ENCODE measurements around the gene TGFBR2. TPM values are rescaled to one million over a fixed set of nuclear protein-coding genes. Genes with fewer than 3 reads are reported as not detected.

The TGFBR2 gene
- total and polyA plus RNA-seq, 2 experiments from 2014 or later = 42.2 to 52.8 TPM

DNA sequence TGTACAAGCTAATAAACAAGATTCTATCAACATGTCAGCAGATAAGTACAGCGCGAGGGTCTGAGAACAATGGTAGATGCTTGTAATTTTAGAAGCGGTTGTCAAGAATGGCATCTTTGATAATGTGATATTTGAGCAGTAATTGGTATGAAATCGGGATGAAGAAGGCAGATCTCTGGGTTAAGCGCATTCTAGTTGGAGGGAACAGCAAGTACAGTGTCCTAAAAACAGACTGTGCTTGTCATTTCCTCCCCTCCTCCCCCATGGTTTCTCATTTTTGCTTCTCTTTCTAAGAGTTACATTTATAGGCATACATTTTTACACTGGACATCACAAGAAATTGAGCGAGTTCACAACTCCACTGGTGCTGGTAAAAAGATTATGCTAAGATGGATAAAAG, 23.3 kb downstream of the TGFBR2 start:
- Histone ChIP-seq H2AFZ (no peak overlapping the region), H3K27ac (no peak overlapping the region), H3K4me2 (no peak overlapping the region), H3K27me3 (no peaks in the 10 kb centered on the region), H3K79me2 (peaks cover 74% of the 10 kb centered on the region), H3K4me1 (ENCODE audit: insufficient read depth) (peaks cover 17% of the 10 kb centered on the region), H3K4me3 (no peak overlapping the region), H3K9me2 (replicated peaks; ENCODE audit: insufficient read depth) (no peaks in the 10 kb centered on the region), H3K36me3 (replicated peaks; ENCODE audit: insufficient read depth, low read depth) (no peaks in the 10 kb centered on the region), H4K20me1 (ENCODE audit: insufficient read depth, poor library complexity, severe bottlenecking) (no peaks in the 10 kb centered on the region), H3K9me3 (ENCODE audit: low read depth) (no peaks in the 10 kb centered on the region)
- WGBS (ENCODE audit: low lambda C conversion rate, missing lambda C conversion rate) = 97% methylated on average over 6 of the region's 6 CpGs
- no peak for DNase-seq (ENCODE audit: low spot score)
- TF ChIP-seq CTCF (IDR thresholded peaks at IDR 0.05; ENCODE audit: poor library complexity) = no peak
- no peak for TF ChIP-seq EZH2phosphoT487 (IDR thresholded peaks at IDR 0.05; ENCODE audit: low read depth, severe bottlenecking, unreplicated experiment)
- no peak for TF ChIP-seq EZH2 (IDR thresholded peaks at IDR 0.05; ENCODE audit: borderline replicate concordance)

DNA sequence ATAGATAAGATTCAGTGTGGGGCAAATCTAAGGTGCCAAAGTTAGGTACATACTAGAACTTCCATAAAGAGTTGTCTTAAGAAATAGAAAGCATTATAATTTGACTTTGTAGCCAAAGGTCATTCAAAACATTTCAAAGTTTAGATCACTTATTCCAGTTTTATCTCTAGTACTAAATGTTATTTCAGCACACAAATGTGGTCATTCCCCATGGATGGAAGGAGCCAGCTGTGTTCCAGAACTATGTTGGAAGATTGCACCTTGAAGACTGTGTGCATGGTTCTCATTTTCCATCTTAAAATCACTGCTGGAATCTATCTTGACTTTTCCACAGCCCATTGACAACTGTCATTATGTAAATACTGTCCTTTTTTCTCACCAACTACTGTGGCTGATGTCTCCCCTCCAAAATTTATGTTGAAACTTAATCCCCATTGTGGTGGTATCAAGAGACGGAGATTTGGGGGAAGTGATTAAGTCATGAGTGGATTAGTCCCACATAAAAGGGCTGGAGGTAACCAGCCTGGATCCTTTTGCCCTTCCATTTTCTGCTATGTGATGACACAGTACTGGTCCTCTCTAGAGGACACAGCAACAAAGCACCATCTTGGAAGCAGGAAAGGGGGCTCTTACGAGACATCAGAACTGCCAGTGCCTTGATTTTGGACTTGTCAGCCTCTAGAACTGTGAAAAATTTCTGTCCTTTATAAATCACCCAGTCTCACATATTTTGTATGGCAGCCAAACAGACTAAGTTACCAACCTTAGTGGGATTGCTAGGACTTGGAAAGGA, 24.0 kb downstream of the TGFBR2 start:
- Histone ChIP-seq H3K79me2 (peaks cover 77% of the 10 kb centered on the region), H3K4me2 (no peak overlapping the region), H3K36me3 (replicated peaks; ENCODE audit: insufficient read depth, low read depth) (no peaks in the 10 kb centered on the region), H3K4me3 (no peak overlapping the region), H3K9me3 (ENCODE audit: low read depth) (no peaks in the 10 kb centered on the region), H4K20me1 (ENCODE audit: insufficient read depth, poor library complexity, severe bottlenecking) (no peaks in the 10 kb centered on the region), H3K27ac (no peak overlapping the region), H3K9me2 (replicated peaks; ENCODE audit: insufficient read depth) (no peaks in the 10 kb centered on the region), H3K4me1 (ENCODE audit: insufficient read depth) (peaks cover 19% of the 10 kb centered on the region), H2AFZ (no peak overlapping the region), H3K27me3 (no peaks in the 10 kb centered on the region)
- 96% methylated on average over 2 of the region's 2 CpGs for WGBS (ENCODE audit: low lambda C conversion rate, missing lambda C conversion rate)
- TF ChIP-seq EZH2phosphoT487 (IDR thresholded peaks at IDR 0.05; ENCODE audit: low read depth, severe bottlenecking, unreplicated experiment) = no peak
- no peak for DNase-seq (ENCODE audit: low spot score)

DNA sequence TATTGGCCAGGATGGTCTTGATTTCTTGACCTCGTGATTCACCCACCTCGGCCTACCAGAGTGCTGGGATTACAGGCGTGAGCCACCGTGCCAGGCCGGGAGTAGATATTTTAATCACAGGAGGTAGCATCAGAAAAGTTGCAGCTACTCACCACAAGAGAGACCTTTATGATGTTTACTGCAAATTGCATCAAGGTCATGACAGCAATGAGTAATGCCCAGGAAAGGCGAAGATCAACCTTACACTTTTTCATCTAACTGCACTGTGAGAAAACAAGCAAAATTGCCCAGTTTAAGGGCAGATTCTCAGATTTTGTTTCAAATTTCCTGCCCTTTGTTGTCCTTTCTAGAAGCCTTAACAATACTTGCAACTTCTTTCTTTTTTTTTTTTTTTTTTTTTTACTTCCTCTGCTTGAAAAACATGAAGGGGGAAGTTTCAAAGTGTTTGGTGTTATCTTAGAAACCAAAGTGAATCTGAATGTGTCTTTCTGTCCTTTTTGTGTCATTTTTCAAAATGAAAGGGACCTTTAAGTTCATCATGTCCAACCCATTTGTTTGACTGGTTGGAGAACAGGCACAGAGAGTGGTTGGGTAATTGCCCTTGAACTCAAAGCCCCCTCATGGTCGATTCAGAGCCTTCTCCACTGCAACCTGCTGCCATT, 25.0 kb downstream of the TGFBR2 start:
- H3K9me2 ChIP-seq (replicated peaks; ENCODE audit: insufficient read depth) = no peaks in the 10 kb centered on the region
- no peak overlapping the region for H3K4me2 ChIP-seq
- no peaks in the 10 kb centered on the region for H4K20me1 ChIP-seq (ENCODE audit: insufficient read depth, poor library complexity, severe bottlenecking)
- DNase-seq (ENCODE audit: low spot score) = no peak
- no peaks in the 10 kb centered on the region for H3K36me3 ChIP-seq (replicated peaks; ENCODE audit: insufficient read depth, low read depth)
- 91% methylated on average over 7 of the region's 7 CpGs for WGBS (ENCODE audit: low lambda C conversion rate, missing lambda C conversion rate)
- H3K4me3 ChIP-seq = no peak overlapping the region
- H3K9me3 ChIP-seq (ENCODE audit: low read depth) = no peaks in the 10 kb centered on the region
- no peaks in the 10 kb centered on the region for H3K27me3 ChIP-seq
- TF ChIP-seq EZH2phosphoT487 (IDR thresholded peaks at IDR 0.05; ENCODE audit: low read depth, severe bottlenecking, unreplicated experiment) = no peak
- no peak overlapping the region for H2AFZ ChIP-seq
- H3K79me2 ChIP-seq = peaks cover 86% of the 10 kb centered on the region
- H3K4me1 ChIP-seq (ENCODE audit: insufficient read depth) = peaks cover 17% of the 10 kb centered on the region
- peak overlapping the region; percentile 32 for H3K27ac ChIP-seq

DNA sequence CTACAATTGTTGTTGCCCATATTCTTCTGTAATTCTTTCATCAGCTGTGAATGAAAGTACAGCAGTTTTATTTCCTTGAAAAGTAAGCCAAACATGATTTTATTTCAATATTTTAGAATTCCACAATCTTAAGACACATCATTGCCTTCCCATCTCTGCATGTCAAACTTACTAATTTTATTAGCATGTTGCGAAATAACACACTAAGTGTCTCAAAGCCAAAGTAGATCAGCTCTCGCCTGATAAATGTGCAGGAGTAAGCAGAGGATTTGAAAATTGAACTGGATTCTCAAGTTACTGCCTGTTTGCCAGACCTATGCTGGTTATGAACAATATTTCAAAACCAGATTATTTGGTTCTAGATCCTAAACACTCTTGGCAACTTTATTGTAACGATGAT, 25.7 kb downstream of the TGFBR2 start:
- DNase-seq (ENCODE audit: low spot score) = no peak
- no peak overlapping the region for H3K4me2 ChIP-seq
- H3K36me3 ChIP-seq (replicated peaks; ENCODE audit: insufficient read depth, low read depth) = no peaks in the 10 kb centered on the region
- H3K79me2 ChIP-seq = peaks cover 92% of the 10 kb centered on the region
- H4K20me1 ChIP-seq (ENCODE audit: insufficient read depth, poor library complexity, severe bottlenecking) = no peaks in the 10 kb centered on the region
- no peak for TF ChIP-seq CTCF (IDR thresholded peaks at IDR 0.05; ENCODE audit: poor library complexity)
- no peak for TF ChIP-seq EZH2phosphoT487 (IDR thresholded peaks at IDR 0.05; ENCODE audit: low read depth, severe bottlenecking, unreplicated experiment)
- TF ChIP-seq EZH2 (IDR thresholded peaks at IDR 0.05; ENCODE audit: borderline replicate concordance) = no peak
- no peaks in the 10 kb centered on the region for H3K9me2 ChIP-seq (replicated peaks; ENCODE audit: insufficient read depth)
- WGBS (ENCODE audit: low lambda C conversion rate, missing lambda C conversion rate) = 86% methylated on average over 3 of the region's 3 CpGs
- peak overlapping the region; percentile 32 for H3K27ac ChIP-seq
- H2AFZ ChIP-seq = no peak overlapping the region
- peaks cover 17% of the 10 kb centered on the region for H3K4me1 ChIP-seq (ENCODE audit: insufficient read depth)
- no peak overlapping the region for H3K4me3 ChIP-seq
- H3K27me3 ChIP-seq = no peaks in the 10 kb centered on the region
- H3K9me3 ChIP-seq (ENCODE audit: low read depth) = no peaks in the 10 kb centered on the region
